KOPT-K1 (cell line): ENCODE data around the gene RFC1.
A peak's percentile ranks its signal among the peaks of the same experiment; 100 is the strongest.
"Not testable (repeated sequence)": the region's sequence is repeated elsewhere in the genome, so short reads cannot be mapped to it uniquely, and the experiment has no call there.

Experiments used
- H3K27ac ChIP-seq: fragments of 200-600 bp; sonication (generic); 2 replicates; pipeline ENCODE4 v1.5.1; 2016; ENCODE audit warnings: antibody characterized with exemption, mild to moderate bottlenecking, low read depth, low read length; ENCODE audit not compliant: poor library complexity, severe bottlenecking
- H3K36me3 ChIP-seq: fragments of 200-600 bp; sonication (generic); 2 replicates; pipeline ENCODE4 v1.5.1; 2017; ENCODE audit warnings: antibody characterized with exemption, mild to moderate bottlenecking, low read length, moderate library complexity; ENCODE audit not compliant: insufficient read depth
- H3K9me3 ChIP-seq: fragments of 200-600 bp; sonication (generic); 2 replicates; pipeline ENCODE4 v1.5.1; 2017; ENCODE audit warnings: antibody characterized with exemption, low read length, mild to moderate bottlenecking; ENCODE audit not compliant: insufficient read depth, poor library complexity, severe bottlenecking

Gene RFC1

GRCh38 chr4:39365360-39365759, 802 bp downstream of the RFC1 start:
- H3K27ac ChIP-seq, result peak overlapping the region; percentile 89
- H3K36me3 ChIP-seq, result peaks cover 12% of the 10 kb centered on the region
- peaks cover 3% of the 10 kb centered on the region for H3K9me3 ChIP-seq

- H3K36me3 ChIP-seq, result peaks cover 15% of the 10 kb centered on the region
- no peaks in the 10 kb centered on the region for H3K9me3 ChIP-seq
- no peak overlapping the region for H3K27ac ChIP-seq
Measured at GRCh38 chr4:39363773-39364393, 2.3 kb downstream of the RFC1 start.

- peaks cover 21% of the 10 kb centered on the region for H3K36me3 ChIP-seq
- no peak overlapping the region for H3K27ac ChIP-seq
- no peaks in the 10 kb centered on the region for H3K9me3 ChIP-seq
Measured at GRCh38 chr4:39362827-39363226, 3.3 kb downstream of the RFC1 start.

GRCh38 chr4:39360611-39361010, 5.6 kb downstream of the RFC1 start:
- not testable (repeated sequence) for H3K27ac ChIP-seq, H3K9me3 ChIP-seq
- H3K36me3 ChIP-seq, result peaks cover 26% of the 10 kb centered on the region

GRCh38 chr4:39357002-39357401, 9.2 kb downstream of the RFC1 start:
- no peaks in the 10 kb centered on the region for H3K9me3 ChIP-seq
- peaks cover 26% of the 10 kb centered on the region for H3K36me3 ChIP-seq
- H3K27ac ChIP-seq, result no peak overlapping the region

GRCh38 chr4:39354254-39354552, 12.0 kb downstream of the RFC1 start:
- H3K9me3 ChIP-seq, result peaks cover 11% of the 10 kb centered on the region
- H3K27ac ChIP-seq, result peak overlapping the region; percentile 74
- peaks cover 46% of the 10 kb centered on the region for H3K36me3 ChIP-seq

- H3K36me3 ChIP-seq, result peaks cover 47% of the 10 kb centered on the region
- H3K27ac ChIP-seq, result peak overlapping the region; percentile 74
- peaks cover 11% of the 10 kb centered on the region for H3K9me3 ChIP-seq
Measured at GRCh38 chr4:39353478-39354253, 12.5 kb downstream of the RFC1 start.

GRCh38 chr4:39353149-39353477, 13.0 kb downstream of the RFC1 start:
- Histone ChIP-seq H3K9me3 (peaks cover 11% of the 10 kb centered on the region), H3K27ac (peak overlapping the region; percentile 74), H3K36me3 (peaks cover 48% of the 10 kb centered on the region)

- Histone ChIP-seq H3K36me3 (peaks cover 72% of the 10 kb centered on the region), H3K27ac (no peak overlapping the region), H3K9me3 (peaks cover 11% of the 10 kb centered on the region)
Measured at GRCh38 chr4:39349326-39349725, 16.8 kb downstream of the RFC1 start.

- Histone ChIP-seq H3K36me3 (peaks cover 79% of the 10 kb centered on the region), H3K27ac (no peak overlapping the region)
Measured at GRCh38 chr4:39348371-39349315, 17.5 kb downstream of the RFC1 start.

GRCh38 chr4:39346856-39347519, 19.2 kb downstream of the RFC1 start:
- Histone ChIP-seq H3K36me3 (peaks cover 95% of the 10 kb centered on the region), H3K27ac (no peak overlapping the region), H3K9me3 (peaks cover 11% of the 10 kb centered on the region)

More at GRCh38 chr4:39348371-39349315, 17.5 kb downstream of the RFC1 start:
- H3K9me3 ChIP-seq, result peaks cover 11% of the 10 kb centered on the region

- H3K9me3 ChIP-seq, result no peaks in the 10 kb centered on the region
- H3K27ac ChIP-seq, result no peak overlapping the region
- H3K36me3 ChIP-seq, result peaks cover 91% of the 10 kb centered on the region
Measured at GRCh38 chr4:39342731-39343130, 23.4 kb downstream of the RFC1 start.

GRCh38 chr4:39341075-39341725, 25.0 kb downstream of the RFC1 start:
- no peaks in the 10 kb centered on the region for H3K9me3 ChIP-seq
- H3K27ac ChIP-seq, result no peak overlapping the region
- peaks cover 77% of the 10 kb centered on the region for H3K36me3 ChIP-seq

GRCh38 chr4:39339968-39340367, 26.2 kb downstream of the RFC1 start:
- Histone ChIP-seq H3K27ac (no peak overlapping the region), H3K36me3 (peaks cover 69% of the 10 kb centered on the region), H3K9me3 (no peaks in the 10 kb centered on the region)
